RWPE1 (cell line): ENCODE measurements around the gene CHMP1A.
"Not testable (repeated sequence)": the region's sequence is repeated elsewhere in the genome, so short reads cannot be mapped to it uniquely, and the experiment has no call there.

ENCODE experiments used
- CTCF ChIA-PET: fragments of 350-600 bp; sonication (Branson Sonifier 250); formaldehyde crosslinking; extraction: SDS; loops from one replicate; lab custom pipeline; 2021; lab: Yijun Ruan, JAX
- POLR2A ChIA-PET: fragments of 400-600 bp; formaldehyde crosslinking; extraction: SDS; loops from one replicate; lab custom pipeline; 2020; ENCODE audit warnings: antibody characterized with exemption; ENCODE audit not compliant: low non-redundant PET; lab: Yijun Ruan, JAX
- DNase-seq: peaks from one replicate; pipeline ENCODE4 v3.0.0; 2012; ENCODE audit warnings: low spot score
- H3K27ac ChIP-seq: fragments of 450-650 bp; 2 replicates; pipeline ENCODE4 v1.5.1; 2017
- CTCF ChIP-seq: fragments of 450-650 bp; conservative IDR thresholded peaks from 2 replicates; pipeline ENCODE4 v1.5.1; 2017; ENCODE audit warnings: low read depth, mild to moderate bottlenecking

The CHMP1A gene

GRCh38 chr16:89687092-89687940, 29.8 kb upstream of the CHMP1A start:
- no peak for TF ChIP-seq CTCF
- H3K27ac ChIP-seq, result peak overlapping the region; percentile 92
- ChIA-PET POLR2A (interaction anchor here (1.2 to 2.0 kb wide), 2 partner anchors 9 to 16 kb away, joined by 3 to 5 read pairs; no protein-coding TSS in a partner anchor), CTCF (interaction anchor here (0.7 kb wide), 1 partner anchor 14 kb away, joined by 4 read pairs; the partner anchor contains the start of gene SPATA2L)
- peak; percentile 32 for DNase-seq

GRCh38 chr16:89686520-89687091, 29.1 kb upstream of the CHMP1A start, which contains the start of gene CDK10:
Gene CDK10, plus strand, starts transcription at chr16:89686689. Its CDS starts 22 bp downstream, at chr16:89686711.
- H3K27ac ChIP-seq, result peak within 1 kb of the TSS; percentile 92
- CTCF ChIA-PET, result interaction anchor here (0.5 to 0.7 kb wide), 2 partner anchors 15 to 22 kb away, joined by 3 to 4 read pairs; partner anchors contain the start of gene SPATA2L
- no peak for TF ChIP-seq CTCF

GRCh38 chr16:89685916-89686315, 28.4 kb upstream of the CHMP1A start:
- DNase-seq, result no peak
- POLR2A ChIA-PET, result interaction anchor here (0.8 to 2.0 kb wide), 3 partner anchors 9 to 15 kb away, joined by 3 to 5 read pairs (median 4); no protein-coding TSS in a partner anchor
- TF ChIP-seq CTCF, result no peak
- H3K27ac ChIP-seq, result peak overlapping the region; percentile 92
- CTCF ChIA-PET, result no interaction called here

More at GRCh38 chr16:89686520-89687091, 29.1 kb upstream of the CHMP1A start, which contains the start of gene CDK10:
- DNase-seq, result peak; percentile 96
- POLR2A ChIA-PET, result interaction anchor here (0.8 to 2.0 kb wide), 3 partner anchors 8 to 16 kb away, joined by 3 to 5 read pairs (median 4); no protein-coding TSS in a partner anchor

GRCh38 chr16:89678258-89678657, 20.8 kb upstream of the CHMP1A start:
- no peak overlapping the region for H3K27ac ChIP-seq
- DNase-seq, result no peak
- CTCF ChIA-PET, result interaction anchor here (0.6 kb wide), 1 partner anchor 108 kb away, joined by 3 read pairs; no protein-coding TSS in a partner anchor
- POLR2A ChIA-PET, result no interaction called here
- TF ChIP-seq CTCF, result no peak

- POLR2A ChIA-PET, result interaction anchor here (0.6 kb wide), 1 partner anchor 139 kb away, joined by 3 read pairs; no protein-coding TSS in a partner anchor
- CTCF ChIA-PET, result interaction anchor here (0.6 kb wide), 1 partner anchor 113 kb away, joined by 5 read pairs; no protein-coding TSS in a partner anchor
- TF ChIP-seq CTCF, result no peak
- no peak for DNase-seq
- no peak overlapping the region for H3K27ac ChIP-seq
Observed at GRCh38 chr16:89672177-89672941, 14.9 kb upstream of the CHMP1A start.

- H3K27ac ChIP-seq, DNase-seq: not testable (repeated sequence)
- ChIA-PET POLR2A (interaction anchor here (0.5 to 1.4 kb wide), 4 partner anchors 15 to 410 kb away, joined by 3 to 5 read pairs (median 3); partner anchors contain the start of gene CDK10), CTCF (interaction anchor here (0.6 kb wide), 1 partner anchor 23 kb away, joined by 3 read pairs; no protein-coding TSS in a partner anchor)
Observed at GRCh38 chr16:89671565-89671964, 14.1 kb upstream of the CHMP1A start.
